Measurements from ENCODE around the gene OMA1.

DNA sequence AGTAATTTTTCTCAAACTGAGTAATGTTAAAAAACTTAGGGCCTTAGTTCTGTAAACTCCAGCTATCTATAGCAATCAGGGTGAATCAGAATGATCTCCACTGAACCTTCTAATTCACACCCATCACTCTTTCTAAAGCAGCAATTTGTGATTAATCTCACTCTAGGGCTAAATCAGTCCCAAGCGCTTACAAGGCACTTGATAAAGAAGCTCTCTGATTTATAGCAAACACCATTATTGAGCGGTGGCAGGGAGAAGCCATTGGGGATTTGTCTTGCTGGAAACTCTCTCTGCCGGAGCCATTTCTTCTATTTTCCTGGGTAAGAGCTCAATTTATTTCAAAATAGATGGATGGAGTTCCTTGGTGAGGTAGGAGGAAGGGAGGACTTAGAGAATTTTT is 77.0 kb downstream of the OMA1 start:
- TF ChIP-seq YY1 (IDR thresholded peaks at IDR 0.05; ENCODE audit: insufficient read depth, insufficient read length) (no peak), ZNF274 (IDR thresholded peaks at IDR 0.05; ENCODE audit: low read depth, low read length) (no peak), SUZ12 (IDR thresholded peaks at IDR 0.05; ENCODE audit: extremely low read depth, insufficient read depth, insufficient read length) (no peak)
